Upper lobe of left lung (tissue), 4 donors: Measurements from ENCODE around the gene TUSC2.

Source experiments
- CTCF ChIP-seq, 6 experiments: fragments of 450-650 bp in 4 of 6; fragments of 200-600 bp in 2 of 6; sonication (generic) in 2 of 6; IDR thresholded peaks; one replicate each; pipeline ENCODE4 v1.5.1; 2016 to 2019; ENCODE audit warnings: antibody characterized with exemption in 6 of 6
- EP300 ChIP-seq, 4 donors: sonication (generic); formaldehyde crosslinking; IDR thresholded peaks; one replicate each; pipeline ENCODE4 v1.5.1; 2017; ENCODE audit warnings: antibody characterized with exemption in 4 of 4, control low read depth in 2 of 4
- POLR2A ChIP-seq, 4 donors: fragments of 450-650 bp; IDR thresholded peaks; one replicate each; pipeline ENCODE4 v1.5.1; 2016 to 2017; ENCODE audit warnings: antibody characterized with exemption in 4 of 4, mild to moderate bottlenecking in 2 of 4
- POLR2AphosphoS5 ChIP-seq, 2 donors: sonication (generic); formaldehyde crosslinking; IDR thresholded peaks; one replicate each; pipeline ENCODE4 v1.5.1; 2017; ENCODE audit warnings: antibody characterized with exemption in 2 of 2

- TF ChIP-seq POLR2AphosphoS5 (IDR thresholded peaks at IDR 0.05) (no peak), CTCF (IDR thresholded peaks at IDR 0.05) (no peak), POLR2A (IDR thresholded peaks at IDR 0.05) (no peak), EP300 (IDR thresholded peaks at IDR 0.05) (no peak)
These were observed 47.4 kb upstream of the TUSC2 start for GRCh38 chr3:50375258-50375931.
